Stimulated activated CD4-positive, alpha-beta T cell treated with anti-CD3 and anti-CD28 coated beads, Interleukin-15, amount 100 ng/mL, for 48 hours (primary cell): ENCODE data around the gene EDRF1.
"Not testable (repeated sequence)": the region's sequence is repeated elsewhere in the genome, so short reads cannot be mapped to it uniquely, and the experiment has no call there.

Experiments
- DNase-seq, 2 donors: peaks; one replicate each; pipeline ENCODE4 v3.0.0-alpha.2; 2020; ENCODE audit warnings: low read depth in 2 of 2

Gene EDRF1

GRCh38 chr10:125708971-125709503 lies 10.5 kb upstream of the EDRF1 start:
- DNase-seq: no peak

GRCh38 chr10:125709553-125710474 lies 9.7 kb upstream of the EDRF1 start:
- no peak for DNase-seq

- no peak for DNase-seq
These were observed 8.3 kb upstream of the EDRF1 start for GRCh38 chr10:125711110-125711750.

GRCh38 chr10:125714728-125715127 lies 4.8 kb upstream of the EDRF1 start:
- not testable (repeated sequence) for DNase-seq

GRCh38 chr10:125720002-125720382 lies 483 bp downstream of the EDRF1 start:
- DNase-seq: no peak

- DNase-seq: no peak
These were observed 1.5 kb downstream of the EDRF1 start for GRCh38 chr10:125721035-125721434.

- DNase-seq: no peak
These were observed 3.3 kb downstream of the EDRF1 start for GRCh38 chr10:125722811-125723210.

- no peak for DNase-seq
These were observed 7.4 kb downstream of the EDRF1 start for GRCh38 chr10:125726914-125727313.

- DNase-seq: no peak
These were observed 7.9 kb downstream of the EDRF1 start for GRCh38 chr10:125727436-125727835.

- no peak for DNase-seq
These were observed 14.6 kb downstream of the EDRF1 start for GRCh38 chr10:125734148-125734547.

GRCh38 chr10:125734823-125735222 lies 15.3 kb downstream of the EDRF1 start:
- no peak for DNase-seq

GRCh38 chr10:125738206-125738605 lies 18.7 kb downstream of the EDRF1 start:
- no peak for DNase-seq

GRCh38 chr10:125739994-125740679 lies 20.6 kb downstream of the EDRF1 start:
- DNase-seq: no peak

GRCh38 chr10:125742465-125742864 lies 23.0 kb downstream of the EDRF1 start:
- no peak for DNase-seq

GRCh38 chr10:125744909-125745308 lies 25.4 kb downstream of the EDRF1 start:
- no peak for DNase-seq

- no peak for DNase-seq
These were observed 27.9 kb downstream of the EDRF1 start for GRCh38 chr10:125747417-125747816.

- no peak for DNase-seq
These were observed 36.7 kb downstream of the EDRF1 start for GRCh38 chr10:125756196-125756595.

- no peak for DNase-seq
These were observed 37.5 kb downstream of the EDRF1 start for GRCh38 chr10:125756853-125757487.

- DNase-seq: no peak
These were observed 38.2 kb downstream of the EDRF1 start for GRCh38 chr10:125757742-125758141.

GRCh38 chr10:125761961-125762360 lies 42.5 kb downstream of the EDRF1 start:
- DNase-seq: no peak

- DNase-seq: no peak
These were observed 43.5 kb downstream of the EDRF1 start for GRCh38 chr10:125762692-125763648.
